ENCODE measurements around the gene NLRX1.
"Not testable (repeated sequence)": the region's sequence is repeated elsewhere in the genome, so short reads cannot be mapped to it uniquely, and the experiment has no call there.

Gene NLRX1

GRCh38 chr11:119155733-119156492 is 12.6 kb upstream of the NLRX1 start:
- DNase-seq: no peak

DNA sequence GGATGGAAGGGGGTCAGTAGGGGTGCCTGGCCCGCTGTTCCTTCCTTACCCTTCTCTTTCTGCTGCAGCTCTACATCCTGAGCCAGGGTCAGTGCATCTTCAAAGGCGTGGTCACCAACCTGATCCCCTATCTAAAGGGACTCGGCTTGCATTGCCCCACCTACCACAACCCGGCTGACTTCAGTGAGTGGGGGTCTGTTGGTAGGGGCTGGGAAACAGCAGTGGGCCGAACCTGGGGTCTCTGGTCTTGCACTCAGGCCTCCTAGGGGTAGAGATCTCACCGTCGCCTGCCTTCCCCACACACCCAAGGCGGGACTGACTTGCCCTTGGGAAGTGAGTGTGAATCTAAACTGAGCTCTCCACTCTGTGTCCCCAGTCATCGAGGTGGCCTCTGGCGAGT is 12.0 kb upstream of the NLRX1 start:
- DNase-seq: no peak

GRCh38 chr11:119157063-119157462 is 11.5 kb upstream of the NLRX1 start:
- no peak for DNase-seq

- no peak for DNase-seq
These were observed 10.1 kb upstream of the NLRX1 start for GRCh38 chr11:119158467-119158866.

- no peak for DNase-seq
These were observed 8.4 kb upstream of the NLRX1 start for GRCh38 chr11:119160151-119160550.

DNA sequence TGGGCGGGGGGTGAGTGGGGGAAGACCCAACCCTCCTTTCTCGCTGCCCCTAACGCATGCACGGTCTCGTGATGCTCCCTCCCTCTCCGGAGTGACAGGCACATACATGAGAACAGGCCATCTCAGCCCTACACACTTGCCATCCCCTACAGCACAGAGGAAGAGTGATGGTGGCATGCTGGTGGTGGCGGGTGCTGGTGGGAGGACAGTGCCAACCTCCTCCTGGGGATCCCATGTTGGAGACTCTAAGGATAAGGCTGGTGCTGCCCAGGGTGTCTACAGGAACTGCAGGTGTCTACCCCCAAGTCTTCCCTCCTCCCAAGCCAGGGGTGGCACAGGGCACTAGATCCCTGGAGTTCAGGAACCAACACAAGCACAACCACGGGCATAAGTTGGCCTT is 6.7 kb upstream of the NLRX1 start:
- no peak for DNase-seq

- DNase-seq: no peak
These were observed 2.0 kb upstream of the NLRX1 start for GRCh38 chr11:119166368-119167076.

- not testable (repeated sequence) for DNase-seq
These were observed 1.5 kb upstream of the NLRX1 start for GRCh38 chr11:119167077-119167458.

DNA sequence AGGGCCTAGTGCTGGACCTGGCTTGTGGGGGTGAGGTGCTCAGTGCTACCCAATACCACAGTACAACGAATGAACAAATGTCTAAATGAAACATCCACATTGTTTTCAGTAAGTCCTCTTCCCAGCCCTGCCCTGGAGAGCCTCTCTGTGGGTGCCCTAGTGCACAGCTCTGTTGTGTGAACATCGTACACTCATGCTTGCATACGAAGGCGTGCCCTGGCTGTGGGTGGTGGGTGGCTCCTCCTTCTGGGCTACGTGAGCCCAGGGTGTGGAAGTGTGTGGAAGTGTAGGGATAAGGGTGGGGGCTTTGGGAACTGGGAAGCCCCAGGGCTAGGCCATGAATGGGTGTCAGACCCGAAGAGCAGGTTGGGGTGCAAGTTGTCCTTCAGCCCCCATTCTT is 592 bp upstream of the NLRX1 start:
- no peak for DNase-seq

- DNase-seq: no peak
These were observed 776 bp downstream of the NLRX1 start for GRCh38 chr11:119169282-119169719.

GRCh38 chr11:119172513-119172912 is 4.0 kb downstream of the NLRX1 start:
- no peak for DNase-seq

DNA sequence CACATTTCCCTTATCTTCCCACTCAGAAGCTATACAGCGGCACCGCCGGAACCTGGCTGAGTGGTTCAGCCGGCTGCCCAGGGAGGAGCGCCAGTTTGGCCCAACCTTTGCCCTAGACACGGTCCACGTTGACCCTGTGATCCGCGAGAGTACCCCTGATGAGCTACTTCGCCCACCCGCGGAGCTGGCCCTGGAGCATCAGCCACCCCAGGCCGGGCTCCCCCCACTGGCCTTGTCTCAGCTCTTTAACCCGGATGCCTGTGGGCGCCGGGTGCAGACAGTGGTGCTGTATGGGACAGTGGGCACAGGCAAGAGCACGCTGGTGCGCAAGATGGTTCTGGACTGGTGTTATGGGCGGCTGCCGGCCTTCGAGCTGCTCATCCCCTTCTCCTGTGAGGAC is 4.9 kb downstream of the NLRX1 start:
- DNase-seq: no peak

GRCh38 chr11:119175493-119176077 is 7.1 kb downstream of the NLRX1 start:
- DNase-seq: no peak

GRCh38 chr11:119178166-119178680 is 9.7 kb downstream of the NLRX1 start:
- DNase-seq: no peak

DNA sequence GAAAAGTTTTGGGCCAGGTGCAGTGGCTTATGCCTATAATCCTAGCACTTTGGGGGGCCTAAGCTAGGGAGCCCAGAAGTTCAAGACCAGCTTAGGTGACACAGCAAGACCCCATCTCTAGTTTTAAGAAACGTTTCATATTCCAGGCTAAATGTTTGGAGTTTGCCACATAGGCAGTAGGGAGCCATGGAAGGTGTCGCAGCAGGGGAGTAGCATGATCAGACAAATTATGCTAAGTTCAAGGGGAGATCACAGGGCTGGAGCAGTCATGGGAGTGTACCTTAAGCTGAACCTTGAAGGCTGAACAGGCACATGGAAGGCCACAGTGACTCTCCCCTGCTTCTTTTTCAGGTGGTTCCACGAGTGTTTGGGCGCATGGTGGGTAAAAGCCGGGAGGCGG is 10.8 kb downstream of the NLRX1 start:
- DNase-seq: no peak

DNA sequence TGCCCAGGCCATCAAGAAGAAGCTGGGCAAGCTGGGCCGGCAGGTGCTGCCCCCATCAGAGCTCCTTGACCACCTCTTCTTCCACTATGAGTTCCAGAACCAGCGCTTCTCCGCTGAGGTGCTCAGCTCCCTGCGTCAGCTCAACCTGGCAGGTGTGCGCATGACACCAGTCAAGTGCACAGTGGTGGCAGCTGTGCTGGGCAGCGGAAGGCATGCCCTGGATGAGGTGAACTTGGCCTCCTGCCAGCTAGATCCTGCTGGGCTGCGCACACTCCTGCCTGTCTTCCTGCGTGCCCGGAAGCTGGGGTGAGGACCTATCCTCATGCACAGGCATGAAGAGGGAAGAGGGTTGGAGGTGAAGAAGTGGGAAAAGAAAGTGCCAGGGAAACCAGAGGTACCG is 11.5 kb downstream of the NLRX1 start:
- no peak for DNase-seq

- no peak for DNase-seq
These were observed 12.5 kb downstream of the NLRX1 start for GRCh38 chr11:119180729-119181676.

- no peak for DNase-seq
These were observed 13.3 kb downstream of the NLRX1 start for GRCh38 chr11:119181677-119182412.

DNA sequence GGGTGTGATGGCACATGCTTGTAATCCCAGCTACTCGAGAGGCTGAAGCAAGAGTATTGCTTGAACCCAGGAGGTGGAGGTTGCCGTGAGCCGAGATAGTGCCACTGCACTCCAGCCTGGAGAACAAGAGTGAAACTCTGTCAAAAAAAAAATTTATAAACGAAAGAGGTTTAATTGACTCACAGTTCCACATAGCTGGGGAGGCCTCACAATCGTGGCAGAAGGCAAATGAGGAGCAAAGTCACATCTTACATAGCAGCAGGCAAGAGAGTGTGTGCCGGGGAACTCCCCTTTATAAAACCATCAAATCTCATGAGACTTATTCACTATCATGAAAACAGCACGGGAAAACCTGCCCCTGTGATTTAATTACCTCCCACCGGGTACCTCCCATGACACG is 15.9 kb downstream of the NLRX1 start:
- not testable (repeated sequence) for DNase-seq

GRCh38 chr11:119185981-119186634 is 17.6 kb downstream of the NLRX1 start:
- DNase-seq: no peak

GRCh38 chr11:119187123-119187892 is 18.8 kb downstream of the NLRX1 start:
- DNase-seq: no peak
